Esophagus muscularis mucosa (tissue), 4 donors: ENCODE data around the gene SIK3. TPM values are rescaled to one million over a fixed set of nuclear protein-coding genes. Genes with fewer than 3 reads are reported as not detected.

Experiments
- DNase-seq: peaks from one replicate; pipeline ENCODE4 v3.0.0-alpha.2; 2017; ENCODE audit errors: extremely low spot score
- H3K27ac ChIP-seq, 4 donors: fragments of 200-600 bp; sonication (generic); replicated peaks in 1 of 4; 1 replicate in 3 of 4; 2 replicates in 1 of 4; pipeline ENCODE4 v1.5.1; 2016 to 2019; ENCODE audit warnings: mild to moderate bottlenecking in 1 of 4
- H3K27me3 ChIP-seq, 4 donors: fragments of 200-600 bp; sonication (generic); one replicate each; pipeline versions ENCODE4 v1.5.1 to v1.6.0; 2016 to 2019
- H3K36me3 ChIP-seq, 4 donors: fragments of 200-600 bp; sonication (generic); one replicate each; pipeline ENCODE4 v1.5.1; 2016 to 2019
- H3K4me1 ChIP-seq, 4 donors: fragments of 200-600 bp; sonication (generic); one replicate each; pipeline ENCODE4 v1.5.1; 2016 to 2019
- H3K4me3 ChIP-seq, 4 donors: fragments of 200-600 bp; sonication (generic); 1 replicate in 2 of 4; 2 replicates in 2 of 4; pipeline ENCODE4 v1.5.1; 2016 to 2019; ENCODE audit warnings: mild to moderate bottlenecking in 4 of 4, moderate library complexity in 1 of 4
- H3K9me3 ChIP-seq, 4 donors: fragments of 200-600 bp; sonication (generic); 1 replicate in 3 of 4; 2 replicates in 1 of 4; pipeline ENCODE4 v1.5.1; 2016 to 2019
- EP300 ChIP-seq: sonication (generic); formaldehyde crosslinking; IDR thresholded peaks from one replicate; pipeline ENCODE4 v1.6.1; 2017; ENCODE audit warnings: antibody characterized with exemption
- POLR2A ChIP-seq: fragments of 450-650 bp; IDR thresholded peaks from one replicate; pipeline ENCODE4 v1.6.1; 2017; ENCODE audit warnings: antibody characterized with exemption, moderate library complexity, mild to moderate bottlenecking, low read depth
- POLR2AphosphoS5 ChIP-seq, 2 donors: sonication (generic); formaldehyde crosslinking; IDR thresholded peaks; one replicate each; pipeline ENCODE4 v1.6.1; 2017; ENCODE audit warnings: antibody characterized with exemption in 2 of 2
- WGBS: methylation state at CpG from one replicate; pipeline ENCODE4 v1.1.5; 2018; 5-methylcytosine and 5-hydroxymethylcytosine counted together
- intact Hi-C: fragments of 100-400 bp; cut with DNase I; formaldehyde crosslinking; loops from one replicate; pipeline ENCODE4 v1.15.1; 2023
- total RNA-seq, 4 donors: library from RNA; depleted of rRNA; stranded (reverse); fragments of >200 nt; gene quantifications; one replicate each; pipeline versions ENCODE4 v1.1.0 to v1.2.1, GENCODE V29; 2016
- TF ChIP-seq, protein P1 (sequence below), 3 experiments: fragments of 200-600 bp in 2 of 3; fragments of 450-650 bp in 1 of 3; sonication (generic) in 2 of 3; IDR thresholded peaks; one replicate each; pipeline ENCODE4 v1.5.1; 2017 to 2019; ENCODE audit warnings: antibody characterized with exemption in 3 of 3, mild to moderate bottlenecking in 2 of 3, moderate library complexity in 1 of 3

Gene SIK3
- total RNA-seq, 4 donors from 2014 or later, result 39.5 to 53.5 (median 42.3) TPM

DNA sequence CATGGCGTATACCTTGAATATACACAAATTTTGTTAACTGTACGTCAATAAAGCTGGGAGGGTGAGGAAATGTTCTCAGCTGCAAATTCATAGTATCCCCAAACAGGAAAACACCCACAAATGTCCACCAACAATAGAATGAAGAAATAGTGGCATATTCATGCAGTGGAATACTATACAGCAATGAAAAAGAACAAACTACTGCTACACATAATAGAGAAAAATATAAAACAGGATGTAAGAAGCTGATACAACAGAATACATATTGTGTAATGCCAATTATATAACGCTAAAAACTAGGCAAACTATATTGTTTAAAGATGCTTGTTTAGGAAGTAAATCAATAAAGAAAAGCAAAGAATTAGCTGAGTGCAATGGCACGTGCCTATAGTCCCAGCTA is 81.5 kb downstream of the SIK3 start:
- TF ChIP-seq POLR2A, result no peak
- no peak for TF ChIP-seq POLR2AphosphoS5 (IDR thresholded peaks at IDR 0.05)
- TF ChIP-seq, protein P1, sequence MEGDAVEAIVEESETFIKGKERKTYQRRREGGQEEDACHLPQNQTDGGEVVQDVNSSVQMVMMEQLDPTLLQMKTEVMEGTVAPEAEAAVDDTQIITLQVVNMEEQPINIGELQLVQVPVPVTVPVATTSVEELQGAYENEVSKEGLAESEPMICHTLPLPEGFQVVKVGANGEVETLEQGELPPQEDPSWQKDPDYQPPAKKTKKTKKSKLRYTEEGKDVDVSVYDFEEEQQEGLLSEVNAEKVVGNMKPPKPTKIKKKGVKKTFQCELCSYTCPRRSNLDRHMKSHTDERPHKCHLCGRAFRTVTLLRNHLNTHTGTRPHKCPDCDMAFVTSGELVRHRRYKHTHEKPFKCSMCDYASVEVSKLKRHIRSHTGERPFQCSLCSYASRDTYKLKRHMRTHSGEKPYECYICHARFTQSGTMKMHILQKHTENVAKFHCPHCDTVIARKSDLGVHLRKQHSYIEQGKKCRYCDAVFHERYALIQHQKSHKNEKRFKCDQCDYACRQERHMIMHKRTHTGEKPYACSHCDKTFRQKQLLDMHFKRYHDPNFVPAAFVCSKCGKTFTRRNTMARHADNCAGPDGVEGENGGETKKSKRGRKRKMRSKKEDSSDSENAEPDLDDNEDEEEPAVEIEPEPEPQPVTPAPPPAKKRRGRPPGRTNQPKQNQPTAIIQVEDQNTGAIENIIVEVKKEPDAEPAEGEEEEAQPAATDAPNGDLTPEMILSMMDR (IDR thresholded peaks at IDR 0.05), result no peak
- no peak for TF ChIP-seq EP300
- no peaks in the 10 kb centered on the region for H3K36me3 ChIP-seq
- H3K9me3 ChIP-seq, result no peaks in the 10 kb centered on the region
- intact Hi-C loops, result loop anchor here (10.0 kb wide), 1 partner anchor 68 kb away; no protein-coding TSS in a partner anchor
- peaks cover 16 to 31% (median 24%) of the 10 kb centered on the region in 4 donors for H3K4me1 ChIP-seq
- 95% methylated on average over 4 of the region's 4 CpGs for WGBS
- H3K27ac ChIP-seq, result no peak overlapping the region
- no peaks in the 10 kb centered on the region for H3K27me3 ChIP-seq
- no peak overlapping the region for H3K4me3 ChIP-seq
- DNase-seq, result no peak

DNA sequence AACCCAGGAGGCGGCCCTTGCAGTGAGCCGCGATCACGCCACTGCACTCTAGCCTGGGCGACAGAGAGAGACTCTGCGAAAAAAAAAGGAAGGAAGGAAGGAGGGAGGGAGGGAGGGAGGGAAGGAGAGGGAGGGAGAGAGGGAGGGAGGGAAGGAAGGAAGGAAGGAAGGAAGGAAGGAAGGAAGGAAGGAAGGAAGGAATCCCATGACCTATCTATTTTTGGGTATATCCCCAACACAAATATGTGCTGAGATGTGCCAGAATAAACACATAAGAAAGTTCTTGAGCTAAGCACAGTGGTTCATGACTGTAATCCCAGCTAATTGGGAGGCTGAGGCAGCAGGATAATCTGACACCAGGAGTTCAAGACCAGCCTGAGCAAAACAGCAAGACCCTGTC is 82.0 kb downstream of the SIK3 start:
- Histone ChIP-seq H3K9me3 (no peaks in the 10 kb centered on the region), H3K27me3 (no peaks in the 10 kb centered on the region), H3K4me1 (peaks cover 14 to 31% (median 25%) of the 10 kb centered on the region in 4 donors), H3K36me3 (no peaks in the 10 kb centered on the region), H3K4me3 (no peak overlapping the region), H3K27ac (no peak overlapping the region)
- WGBS, result 93% methylated on average over 6 of the region's 6 CpGs
- TF ChIP-seq POLR2A, result no peak
- no peak for TF ChIP-seq POLR2AphosphoS5 (IDR thresholded peaks at IDR 0.05)
- no peak for TF ChIP-seq EP300
- TF ChIP-seq, protein P1 (IDR thresholded peaks at IDR 0.05), result no peak
- intact Hi-C loops, result loop anchor here (10.0 kb wide), 1 partner anchor 69 kb away; no protein-coding TSS in a partner anchor
- DNase-seq, result no peak

DNA sequence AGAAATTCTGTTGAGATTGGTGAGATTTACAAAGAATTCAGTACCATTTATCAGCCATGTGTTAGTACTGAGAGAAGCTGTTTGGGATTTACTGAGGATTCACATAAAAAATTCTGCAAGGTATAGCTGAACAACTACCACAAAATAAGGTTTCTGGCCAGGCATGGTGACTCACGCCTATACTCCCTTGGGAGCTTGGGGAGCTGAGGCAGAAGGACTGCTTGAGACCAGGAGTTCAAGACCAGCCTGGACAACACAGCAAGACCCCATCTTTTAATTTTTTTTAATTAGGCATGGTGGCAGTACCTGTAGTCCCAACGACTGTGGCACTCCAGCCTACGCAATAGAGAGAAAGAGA is 86.7 kb downstream of the SIK3 start:
- Histone ChIP-seq H3K4me3 (no peak overlapping the region), H3K4me1 (peaks cover 0 to 32% (median 18%) of the 10 kb centered on the region in 4 donors), H3K27ac (no peak overlapping the region), H3K9me3 (no peaks in the 10 kb centered on the region), H3K36me3 (no peaks in the 10 kb centered on the region), H3K27me3 (no peaks in the 10 kb centered on the region)
- DNase-seq, result no peak
- intact Hi-C loops, result loop anchor here (10.0 kb wide), 1 partner anchor 73 kb away; no protein-coding TSS in a partner anchor
- 85% methylated on average over 3 of the region's 3 CpGs for WGBS
- TF ChIP-seq POLR2AphosphoS5 (IDR thresholded peaks at IDR 0.05), result no peak
- TF ChIP-seq POLR2A, result no peak
- TF ChIP-seq, protein P1 (IDR thresholded peaks at IDR 0.05), result no peak
- TF ChIP-seq EP300, result no peak

DNA sequence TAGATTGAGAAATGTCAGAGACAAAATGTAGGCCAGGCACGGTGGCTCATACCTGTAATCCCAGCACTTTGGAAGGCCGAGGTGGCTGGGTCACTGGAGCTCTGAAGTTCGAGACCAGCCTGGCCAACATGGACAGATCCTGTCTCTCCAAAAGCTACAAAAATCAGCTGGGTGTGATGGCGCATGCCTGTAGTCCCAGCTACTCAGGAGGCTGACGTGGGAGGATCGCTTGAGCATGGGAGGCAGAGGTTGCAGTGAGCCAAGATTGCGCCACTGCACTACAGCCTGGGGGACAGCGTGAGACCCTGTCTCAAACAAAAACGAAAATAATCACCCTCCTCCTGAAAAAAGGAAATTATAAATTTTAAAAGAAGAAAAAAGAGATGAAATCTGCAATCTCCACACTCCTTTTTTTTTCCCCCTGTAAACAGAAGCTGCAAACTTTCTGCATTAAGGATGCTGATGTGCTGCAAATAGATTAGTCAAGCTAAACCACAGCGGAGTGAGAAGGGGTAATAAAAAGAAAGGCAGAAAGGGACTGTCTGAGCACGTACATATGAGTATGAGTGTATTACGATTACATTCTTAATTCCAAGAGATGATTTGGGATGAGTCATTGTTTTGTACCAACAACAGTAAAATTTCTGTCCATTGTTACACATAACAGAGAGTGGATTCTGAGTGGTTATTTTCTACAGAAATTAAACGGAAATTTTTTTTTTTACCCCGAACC is 87.3 kb downstream of the SIK3 start:
- intact Hi-C loops, result loop anchor here (10.0 kb wide), 1 partner anchor 74 kb away; no protein-coding TSS in a partner anchor
- H3K27ac ChIP-seq, result no peak overlapping the region
- no peaks in the 10 kb centered on the region for H3K9me3 ChIP-seq
- H3K4me3 ChIP-seq, result no peak overlapping the region
- no peaks in the 10 kb centered on the region for H3K27me3 ChIP-seq
- peaks cover 0 to 35% (median 23%) of the 10 kb centered on the region in 4 donors for H3K4me1 ChIP-seq
- H3K36me3 ChIP-seq, result no peaks in the 10 kb centered on the region
- WGBS, result 78% methylated on average over 14 of the region's 14 CpGs
- TF ChIP-seq POLR2A (no peak), EP300 (no peak), POLR2AphosphoS5 (IDR thresholded peaks at IDR 0.05) (no peak)
- DNase-seq, result no peak

DNA sequence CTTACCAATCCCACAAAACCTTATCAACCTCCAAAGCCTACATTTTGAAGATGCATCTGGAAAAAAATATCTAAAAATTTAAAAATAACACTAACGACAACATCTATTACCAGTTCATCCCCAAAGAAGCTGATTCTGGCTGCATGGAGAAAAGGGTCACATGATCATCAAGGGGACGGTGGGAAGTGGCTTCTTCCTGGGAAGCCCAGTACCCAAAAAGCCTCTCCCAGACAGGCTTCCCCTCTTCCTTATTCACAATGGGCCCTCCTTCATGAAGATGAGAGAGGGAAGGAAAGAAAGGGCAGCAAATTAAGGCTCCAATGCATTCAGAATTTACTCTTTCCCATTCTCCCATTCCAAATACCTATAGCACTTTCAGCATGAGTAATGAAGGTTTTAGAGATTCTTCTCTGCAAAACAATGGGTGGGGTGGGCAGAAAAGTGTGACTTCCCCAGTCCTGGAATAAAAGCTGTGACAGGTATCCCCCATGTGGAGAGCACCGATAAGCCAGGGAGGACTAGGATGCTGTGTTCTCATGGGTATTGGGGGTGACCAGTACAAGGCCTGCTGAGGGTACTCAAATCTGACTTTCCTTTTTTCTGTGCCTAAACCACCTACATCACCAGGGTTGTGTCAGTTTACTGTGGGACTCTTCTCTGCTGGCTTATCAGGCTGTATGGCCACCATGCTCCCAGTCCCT is 88.2 kb downstream of the SIK3 start:
- Histone ChIP-seq H3K36me3 (no peaks in the 10 kb centered on the region), H3K27me3 (no peaks in the 10 kb centered on the region), H3K9me3 (no peaks in the 10 kb centered on the region), H3K4me1 (peaks cover 0 to 40% (median 29%) of the 10 kb centered on the region in 4 donors), H3K27ac (no peak overlapping the region), H3K4me3 (no peak overlapping the region)
- DNase-seq, result no peak
- intact Hi-C loops, result loop anchor here (10.0 kb wide), 1 partner anchor 75 kb away; no protein-coding TSS in a partner anchor
- TF ChIP-seq, protein P1 (IDR thresholded peaks at IDR 0.05), result no peak
- TF ChIP-seq EP300 (no peak), POLR2A (no peak), POLR2AphosphoS5 (IDR thresholded peaks at IDR 0.05) (no peak)
- 81% methylated on average over 3 of the region's 3 CpGs for WGBS
